A673 (cell line): ENCODE data around the gene PLCE1.

Source experiments
- CTCF ChIP-seq: fragments of 300-800, 200-600 bp; sonication (generic); conservative IDR thresholded peaks from 2 replicates; pipeline ENCODE4 v1.5.1; 2017; ENCODE audit warnings: low read depth, mild to moderate bottlenecking, antibody characterized with exemption, low read length, moderate library complexity, mixed read lengths
- EZH2 ChIP-seq: fragments of 200-600 bp; sonication (generic); IDR thresholded peaks from 2 replicates; pipeline ENCODE4 v1.6.1; 2017; ENCODE audit warnings: borderline replicate concordance, low read depth, mild to moderate bottlenecking, mixed read lengths, antibody characterized with exemption, low read length; ENCODE audit not compliant: poor library complexity, severe bottlenecking

DNA sequence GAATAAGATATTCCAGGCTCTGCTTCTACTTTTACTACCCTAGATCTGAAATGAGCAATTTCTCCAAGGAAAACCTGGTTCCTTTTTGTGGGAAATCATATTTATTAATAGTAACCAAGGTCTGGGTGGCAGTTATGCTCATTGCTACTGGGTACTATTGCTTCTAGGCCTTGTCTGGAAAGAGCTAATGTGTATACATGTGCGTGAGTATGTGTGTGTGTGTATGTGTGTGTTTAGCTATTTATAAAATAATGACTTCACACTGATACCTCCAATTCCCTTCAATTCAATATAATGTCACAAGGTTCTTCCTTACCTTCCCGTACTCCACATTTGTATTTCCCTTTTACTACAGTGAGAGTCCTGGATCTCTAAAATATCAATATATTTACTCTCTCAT, 26.0 kb upstream of the PLCE1 start:
- no peak for TF ChIP-seq CTCF
- TF ChIP-seq EZH2 = no peak
